Tongue (tissue), 2 donors: Measurements from ENCODE around the gene SH3RF3. TPM values are rescaled to one million over a fixed set of nuclear protein-coding genes. Genes with fewer than 3 reads are reported as not detected.

Experiments used
- DNase-seq: peaks from one replicate; pipeline ENCODE4 v3.0.0-alpha.2; 2015
- total RNA-seq: library from RNA; depleted of rRNA; stranded (reverse); fragments of >200 nt; gene quantifications from one replicate; pipeline ENCODE4 v1.2.3, GENCODE V29; 2014

The SH3RF3 gene
- total RNA-seq, 1 donor from 2014 or later = 10.1 TPM

DNA sequence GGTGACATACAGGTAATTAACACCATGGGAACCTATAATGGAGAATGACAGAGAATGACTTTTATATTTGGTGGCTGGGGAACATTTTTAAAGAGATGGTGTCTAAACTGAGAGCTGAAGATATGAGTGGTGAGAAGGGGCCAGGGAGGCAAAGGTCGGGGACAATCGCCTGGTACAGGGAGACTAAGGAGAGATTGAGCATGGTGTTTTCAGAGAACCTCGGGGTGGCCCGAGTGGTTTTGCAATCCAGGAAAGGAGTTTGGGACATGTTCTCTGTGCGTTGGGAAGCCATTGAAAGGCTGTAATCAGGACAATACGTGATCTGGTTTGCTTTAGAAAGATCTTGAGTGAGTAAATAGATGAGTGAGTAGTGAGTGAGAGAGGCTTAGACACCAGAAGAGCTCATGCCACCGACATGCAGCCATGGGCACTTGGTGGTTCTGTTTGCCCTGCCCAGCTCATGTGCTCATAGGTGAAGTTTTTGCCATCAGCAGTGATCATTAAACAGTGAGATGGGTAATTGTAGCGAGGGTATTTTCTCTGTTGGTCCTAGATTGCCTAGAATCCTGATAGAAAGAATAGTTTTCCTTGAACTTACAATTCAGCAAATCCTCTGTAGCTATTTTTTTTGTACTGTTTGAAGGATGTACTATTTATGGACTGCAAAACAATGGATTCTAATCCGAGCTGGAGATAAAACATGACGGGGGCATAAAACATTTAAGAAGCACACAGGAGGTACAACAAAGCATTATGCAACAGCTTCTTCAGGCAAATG, 114.7 kb downstream of the SH3RF3 start:
- no peak for DNase-seq

DNA sequence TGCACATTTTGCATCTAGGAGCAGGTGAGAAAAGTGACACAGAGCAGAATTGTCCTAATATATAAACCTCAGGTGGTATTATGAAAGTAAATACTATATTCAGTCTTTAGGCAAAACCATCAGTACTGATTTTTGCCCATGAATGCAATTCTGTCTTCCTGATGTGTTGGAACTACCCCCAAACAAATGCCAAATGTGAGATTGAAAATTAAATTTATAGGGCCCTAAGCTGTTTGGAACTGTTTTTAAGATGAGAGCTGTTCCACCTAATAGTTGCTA, 115.2 kb downstream of the SH3RF3 start:
- DNase-seq = no peak

DNA sequence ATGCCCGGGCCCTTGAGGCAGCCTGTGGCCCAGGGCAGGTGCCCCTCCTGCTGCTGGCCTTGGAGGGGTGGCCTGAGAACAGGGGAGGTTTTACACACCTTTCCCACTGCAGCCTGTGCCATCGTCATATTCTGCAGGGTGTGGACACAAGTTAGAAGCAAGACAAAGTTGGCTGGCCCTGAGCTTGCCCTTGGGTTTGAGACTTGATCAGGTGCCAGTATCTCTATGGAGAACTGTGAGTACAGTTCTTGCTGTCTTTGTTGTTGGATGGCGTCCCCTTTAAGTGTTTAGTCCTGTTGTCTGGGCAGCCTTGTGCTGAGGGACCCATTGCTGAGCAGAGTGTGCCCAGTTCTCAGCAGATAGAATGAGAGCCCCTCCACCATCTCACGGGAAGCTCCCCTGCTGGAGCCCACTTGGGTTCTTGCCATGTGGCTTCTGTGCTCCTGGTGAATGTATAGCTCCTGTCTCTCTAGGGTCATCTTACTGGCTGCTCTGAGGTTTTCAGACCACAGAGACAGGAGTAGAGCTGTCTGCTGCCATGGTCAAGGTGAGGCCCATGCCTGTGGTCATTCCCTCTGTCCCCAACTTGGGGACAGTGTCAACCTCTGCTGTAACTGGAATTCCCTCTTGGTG, 115.9 kb downstream of the SH3RF3 start:
- DNase-seq = no peak

DNA sequence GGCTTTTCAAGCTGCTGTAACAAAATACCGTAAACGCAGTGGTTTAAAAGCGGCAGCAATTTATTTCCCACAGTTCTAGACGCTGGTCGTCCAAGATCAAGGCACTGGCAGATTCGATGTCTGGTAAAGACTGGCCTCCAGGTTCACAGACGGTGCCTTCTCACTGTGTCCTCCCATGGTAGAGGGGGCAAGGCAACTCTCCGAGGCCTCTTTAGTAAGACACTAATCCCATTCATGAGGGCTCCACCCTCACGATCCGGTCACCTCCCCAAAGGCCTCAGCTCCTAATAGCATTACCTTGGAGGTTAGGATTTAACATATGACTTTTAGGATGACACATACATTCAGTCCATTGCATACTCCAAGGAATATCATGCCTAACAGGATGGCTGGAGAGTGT, 117.2 kb downstream of the SH3RF3 start:
- DNase-seq = no peak

DNA sequence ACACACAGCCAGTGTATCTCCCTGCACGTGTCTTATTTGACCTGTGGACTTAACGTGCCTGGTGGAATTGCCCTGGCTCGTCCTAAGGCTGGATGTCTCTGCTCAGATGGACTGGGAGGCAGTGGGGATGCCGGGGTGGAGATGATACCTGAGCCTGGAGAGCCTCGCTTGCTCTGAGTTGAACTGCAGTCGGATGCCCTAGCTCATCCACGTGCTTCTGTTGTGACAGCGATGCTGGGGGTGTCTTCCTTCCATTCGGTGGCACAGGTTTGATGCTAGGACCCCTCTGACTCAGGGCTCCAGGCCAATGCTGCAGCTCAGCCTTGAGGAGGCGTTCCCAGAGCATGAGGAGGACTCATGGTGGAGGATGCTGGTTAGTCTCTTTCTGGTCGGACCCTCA, 117.6 kb downstream of the SH3RF3 start:
- DNase-seq = no peak

DNA sequence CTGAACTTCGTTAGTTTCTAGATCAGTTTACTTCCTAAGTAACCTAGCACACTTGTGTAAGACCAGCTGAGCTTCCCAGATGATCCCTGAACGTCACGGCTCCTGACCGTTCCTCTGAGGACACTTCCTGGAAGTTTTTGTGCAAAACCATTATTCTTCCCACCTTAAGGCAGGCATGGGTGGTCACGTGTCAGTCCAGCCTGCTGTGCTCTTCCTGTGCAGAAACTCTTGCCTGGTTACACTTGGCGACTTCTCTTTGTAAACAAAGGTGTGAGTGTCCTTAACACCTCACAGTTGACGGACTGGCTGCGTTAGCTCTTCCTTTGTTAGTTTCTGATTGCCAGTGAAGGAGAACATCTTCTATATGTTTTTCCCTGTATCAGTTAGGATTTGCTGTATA, 118.3 kb downstream of the SH3RF3 start:
- no peak for DNase-seq

DNA sequence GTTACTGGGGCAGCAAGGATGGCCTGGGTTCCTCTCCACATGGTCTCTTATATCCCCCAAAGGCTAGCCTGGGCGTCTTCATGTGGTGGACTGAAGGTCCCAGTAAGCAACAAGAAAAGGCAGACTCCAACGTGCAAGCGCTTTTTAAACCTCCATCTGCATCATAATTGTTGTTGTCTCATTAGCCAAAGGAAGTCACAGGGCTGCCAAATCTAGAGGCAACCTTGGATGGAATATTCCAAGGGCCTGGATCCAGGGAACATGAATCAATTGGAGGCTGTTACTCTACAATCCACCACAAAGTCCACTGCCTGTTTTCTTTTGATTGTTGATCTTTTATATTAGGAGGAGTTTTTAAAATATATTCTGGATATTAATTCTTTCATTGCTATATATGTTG, 118.8 kb downstream of the SH3RF3 start:
- DNase-seq = no peak

DNA sequence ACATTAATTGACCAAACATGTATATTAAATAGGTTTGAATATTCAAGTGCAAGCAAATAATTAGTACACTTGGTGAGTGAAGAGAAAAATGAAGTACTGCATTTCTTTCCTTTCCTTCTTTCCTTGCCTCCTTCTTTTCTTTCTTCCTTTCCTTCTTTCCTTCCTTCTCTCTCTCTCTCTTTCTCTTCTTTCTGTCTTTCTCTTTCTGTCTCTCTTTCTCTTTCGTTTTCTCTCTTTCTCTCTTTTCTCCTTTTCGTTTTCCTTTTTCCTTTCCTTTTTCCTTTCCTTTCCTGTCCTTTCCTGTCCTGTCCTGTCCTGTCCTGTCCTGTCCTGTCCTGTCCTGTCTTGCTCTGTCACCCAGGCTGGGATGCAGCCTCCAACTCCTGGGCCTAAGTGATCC, 119.6 kb downstream of the SH3RF3 start:
- no peak for DNase-seq

DNA sequence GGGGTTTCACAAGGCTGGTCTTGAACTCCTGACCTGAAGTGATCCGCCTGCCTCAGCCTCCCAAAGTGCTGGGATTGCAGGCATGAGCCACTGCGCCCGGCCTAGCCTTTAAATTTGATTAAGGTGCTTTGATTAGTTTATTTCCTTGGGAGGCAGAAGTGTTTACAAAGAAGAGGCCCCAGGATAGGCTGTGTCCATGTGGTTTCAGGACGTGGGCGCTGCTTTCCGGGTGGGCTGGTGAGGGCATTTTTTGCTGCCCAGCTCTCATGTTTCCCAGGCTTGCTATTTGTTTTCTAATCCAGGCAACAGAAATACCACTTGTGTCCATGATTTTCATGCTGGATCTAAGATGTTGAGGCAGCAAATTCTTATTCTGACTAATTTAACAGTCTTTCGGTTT, 124.2 kb downstream of the SH3RF3 start:
- DNase-seq = peak; percentile 59

DNA sequence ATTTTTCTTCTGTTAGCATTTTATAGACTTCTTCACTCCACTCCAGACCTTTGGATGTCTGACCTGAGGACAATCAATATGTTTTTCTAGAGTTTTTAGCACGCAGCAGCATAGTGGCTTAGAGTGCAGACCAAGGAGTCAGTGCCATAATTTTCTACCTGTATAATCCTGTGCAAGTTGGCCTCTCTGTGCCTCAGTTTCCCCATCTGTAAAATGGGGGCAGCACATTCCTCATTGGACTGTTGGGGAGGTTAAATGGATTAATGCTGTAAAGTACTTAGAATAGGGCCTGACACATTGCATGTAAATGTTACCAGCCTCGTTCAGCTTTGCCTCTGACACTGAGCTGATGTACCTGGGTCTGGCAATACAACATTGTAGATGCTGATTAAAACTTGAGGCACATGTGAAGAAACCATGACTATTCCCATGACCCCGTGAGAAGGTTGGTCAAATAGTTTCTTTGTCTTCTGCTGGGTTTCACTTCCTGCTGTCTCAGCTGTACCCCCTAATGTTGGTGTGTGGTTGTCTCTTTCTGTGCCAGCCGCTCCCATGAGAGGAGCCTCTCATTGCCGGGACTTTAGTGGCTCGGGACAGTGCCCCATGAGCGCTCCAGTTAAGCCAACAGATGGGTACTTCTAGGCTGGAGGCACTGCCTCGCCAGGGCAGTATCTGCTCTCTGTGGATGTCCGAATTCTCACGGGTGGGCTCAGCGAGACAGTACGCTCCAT, 125.3 kb downstream of the SH3RF3 start:
- DNase-seq = no peak

DNA sequence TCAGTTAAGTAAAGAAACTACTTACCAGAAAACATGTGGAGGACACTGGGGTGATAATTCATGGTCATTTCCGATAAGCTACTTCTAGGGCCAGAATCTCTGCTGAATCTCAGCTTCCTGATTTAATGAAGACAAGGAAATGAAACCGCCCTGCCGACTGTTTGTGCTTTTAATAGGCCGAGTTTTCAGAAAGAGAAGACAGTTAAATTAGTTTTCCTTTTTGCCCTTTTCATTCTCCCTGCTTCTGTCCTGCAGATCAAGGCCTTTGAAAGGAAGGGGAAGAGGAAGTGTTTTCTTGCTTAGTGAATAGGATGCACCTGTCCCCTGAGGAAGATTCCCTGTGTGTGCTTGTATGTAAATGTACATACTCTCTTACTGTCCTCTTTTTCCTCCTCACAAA, 126.6 kb downstream of the SH3RF3 start:
- no peak for DNase-seq

DNA sequence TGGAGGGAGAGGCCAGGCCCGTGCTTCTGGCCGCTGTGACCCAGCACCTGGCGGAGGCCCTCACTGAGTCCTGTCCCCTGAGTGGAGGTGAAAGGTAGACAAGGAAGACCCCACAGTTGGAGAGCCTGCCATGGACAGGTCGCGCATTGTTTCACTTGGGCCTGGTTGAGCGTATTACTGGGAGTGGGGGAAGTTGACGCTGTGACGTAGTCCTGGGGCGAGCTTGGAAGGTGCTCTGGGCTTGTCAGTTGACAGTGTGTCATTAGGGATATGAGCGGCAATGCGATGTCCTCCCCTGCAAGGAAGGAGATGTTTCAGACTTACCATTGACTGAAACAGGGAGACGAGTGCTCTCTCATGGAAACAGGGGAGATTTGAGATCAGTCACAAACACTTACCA, 127.1 kb downstream of the SH3RF3 start:
- no peak for DNase-seq

DNA sequence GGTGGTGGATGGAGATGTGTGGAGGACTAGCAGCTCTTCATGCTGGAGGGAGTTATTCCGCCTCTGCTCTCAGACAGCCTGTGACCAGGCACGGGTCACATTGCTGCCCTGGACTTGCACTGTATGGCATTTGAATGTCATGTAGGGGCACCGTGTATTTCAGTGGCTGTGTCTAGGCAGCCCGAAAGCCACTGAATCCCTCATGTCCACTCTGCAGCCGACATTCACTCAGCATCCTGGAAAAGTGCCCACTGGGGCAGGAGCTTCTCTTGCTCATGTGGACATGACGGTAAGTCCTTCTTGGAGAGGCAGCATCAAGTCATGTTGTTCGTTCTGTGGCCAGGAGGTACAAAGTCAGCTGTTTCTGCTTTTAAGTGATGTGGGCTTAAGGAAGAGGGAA, 127.9 kb downstream of the SH3RF3 start:
- no peak for DNase-seq

DNA sequence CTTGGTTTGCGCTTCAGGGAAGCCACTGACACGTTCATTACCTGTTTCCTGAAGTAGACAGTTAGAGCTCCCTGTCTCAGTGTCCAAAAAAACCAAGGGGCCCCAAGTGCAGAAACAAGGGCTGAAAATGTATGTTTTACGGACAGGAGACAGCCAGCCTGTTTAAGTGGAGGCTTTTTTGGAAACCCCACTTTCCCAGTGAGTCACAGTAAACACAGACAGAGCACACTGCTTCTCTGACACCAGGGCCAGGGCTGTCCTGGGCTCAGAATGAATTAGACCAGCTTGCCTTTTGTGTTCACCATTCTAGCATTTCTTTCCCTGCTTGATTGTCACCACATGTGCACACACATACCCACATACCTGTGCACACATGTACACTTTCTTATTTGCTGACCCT, 128.6 kb downstream of the SH3RF3 start:
- no peak for DNase-seq

DNA sequence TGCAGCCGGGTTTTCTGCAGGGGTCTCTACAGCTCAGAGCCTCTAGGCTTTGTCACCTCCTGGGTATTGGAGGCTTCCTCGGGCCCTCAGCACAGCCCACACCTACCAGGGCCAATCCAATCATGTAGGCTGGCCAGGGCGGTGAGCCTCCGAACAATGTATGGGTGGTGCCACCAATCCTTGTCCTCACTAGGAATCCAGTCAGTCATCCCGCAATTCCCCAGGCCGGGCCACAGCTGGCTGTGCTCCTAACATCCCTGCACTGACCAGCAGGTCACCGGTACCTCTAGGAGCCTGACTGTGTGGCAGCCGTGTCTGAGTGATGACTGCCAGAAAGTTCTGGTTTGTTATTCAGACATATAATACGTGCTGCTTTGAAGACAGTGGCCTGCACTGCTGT, 129.4 kb downstream of the SH3RF3 start:
- no peak for DNase-seq

DNA sequence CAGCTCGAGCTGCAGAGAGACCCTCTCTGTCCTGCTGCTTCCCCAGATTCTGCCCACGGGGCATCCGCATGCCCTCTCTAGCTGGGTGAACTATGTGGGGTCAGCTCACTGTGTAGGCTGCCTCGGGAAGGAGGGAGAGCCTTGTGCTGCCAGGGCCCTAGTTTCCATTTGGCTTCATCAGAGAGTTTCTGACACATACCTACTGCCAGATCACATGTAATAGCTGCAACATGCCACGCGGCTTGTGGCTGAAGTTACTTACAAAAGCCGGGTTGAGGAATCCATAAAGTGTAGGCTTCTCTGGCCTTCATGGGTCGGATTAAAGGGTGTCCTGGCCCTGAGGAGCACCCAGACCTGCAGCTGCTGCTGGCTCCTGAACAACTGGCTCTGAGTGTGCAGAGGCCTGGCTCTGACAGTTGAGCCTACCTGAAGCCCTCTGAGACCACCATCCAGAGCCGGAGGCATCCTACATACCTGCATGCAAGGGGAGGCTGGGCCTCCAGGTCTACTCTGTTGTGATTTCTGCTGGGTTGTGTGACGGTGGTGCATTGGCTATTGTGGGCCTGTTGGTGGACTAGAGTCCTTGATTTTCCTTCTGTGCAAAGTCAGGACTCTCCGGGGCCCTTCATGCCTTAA, 130.0 kb downstream of the SH3RF3 start:
- no peak for DNase-seq

DNA sequence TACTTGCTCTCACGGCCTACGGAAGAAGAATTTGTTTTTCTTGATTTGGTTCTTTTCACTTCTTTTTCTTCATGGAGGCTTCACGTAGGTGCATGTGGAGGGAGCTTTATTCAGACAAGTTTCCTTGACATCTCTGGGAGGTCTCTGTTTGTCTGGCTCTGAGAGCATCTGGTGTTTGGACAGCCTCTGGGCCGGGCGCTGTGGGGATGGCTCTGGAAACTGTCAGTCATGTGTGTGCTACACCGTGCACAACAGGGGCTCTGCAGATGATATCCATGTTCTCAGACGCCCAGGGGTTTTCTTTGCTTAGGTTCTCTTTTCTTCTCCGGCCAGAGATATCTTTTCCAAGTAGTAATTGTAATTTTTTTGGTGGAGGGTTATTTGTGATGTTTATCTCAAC, 130.7 kb downstream of the SH3RF3 start:
- DNase-seq = peak; percentile 63

DNA sequence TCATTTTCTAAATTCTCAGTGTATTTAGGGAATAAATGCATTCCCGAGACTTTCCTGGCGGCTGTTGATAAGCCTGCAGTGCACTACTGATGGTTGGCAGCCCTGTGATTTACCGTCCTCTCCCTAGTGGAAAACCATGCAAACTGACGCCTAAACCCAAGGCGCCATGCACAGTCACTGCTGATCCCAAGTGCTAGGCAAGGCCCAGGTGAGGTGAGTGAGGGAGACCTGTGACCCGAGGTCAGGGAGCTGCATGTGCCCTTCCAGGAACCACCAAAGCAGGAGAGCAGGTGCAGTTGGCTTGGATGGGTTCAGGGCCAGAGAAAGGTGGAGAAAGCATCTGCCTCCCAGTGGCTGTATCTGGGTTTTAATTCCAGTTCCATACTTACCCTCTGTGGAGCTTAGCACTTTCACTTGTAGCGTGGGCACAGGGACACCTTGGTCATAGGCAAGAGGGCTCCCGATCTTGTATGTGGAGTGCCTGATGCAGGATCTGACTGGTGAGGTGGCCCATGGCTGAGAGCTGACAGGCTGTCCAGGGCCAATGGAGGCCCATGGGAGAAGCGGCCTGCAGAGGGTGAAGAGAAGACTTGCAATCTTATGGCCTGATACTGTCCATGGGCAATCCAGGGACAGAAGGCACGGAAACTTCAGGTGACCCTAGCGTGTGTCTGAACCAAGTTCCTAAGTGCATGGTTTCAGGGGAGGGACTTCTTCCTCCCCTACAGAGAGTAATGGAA, 131.3 kb downstream of the SH3RF3 start:
- DNase-seq = no peak

DNA sequence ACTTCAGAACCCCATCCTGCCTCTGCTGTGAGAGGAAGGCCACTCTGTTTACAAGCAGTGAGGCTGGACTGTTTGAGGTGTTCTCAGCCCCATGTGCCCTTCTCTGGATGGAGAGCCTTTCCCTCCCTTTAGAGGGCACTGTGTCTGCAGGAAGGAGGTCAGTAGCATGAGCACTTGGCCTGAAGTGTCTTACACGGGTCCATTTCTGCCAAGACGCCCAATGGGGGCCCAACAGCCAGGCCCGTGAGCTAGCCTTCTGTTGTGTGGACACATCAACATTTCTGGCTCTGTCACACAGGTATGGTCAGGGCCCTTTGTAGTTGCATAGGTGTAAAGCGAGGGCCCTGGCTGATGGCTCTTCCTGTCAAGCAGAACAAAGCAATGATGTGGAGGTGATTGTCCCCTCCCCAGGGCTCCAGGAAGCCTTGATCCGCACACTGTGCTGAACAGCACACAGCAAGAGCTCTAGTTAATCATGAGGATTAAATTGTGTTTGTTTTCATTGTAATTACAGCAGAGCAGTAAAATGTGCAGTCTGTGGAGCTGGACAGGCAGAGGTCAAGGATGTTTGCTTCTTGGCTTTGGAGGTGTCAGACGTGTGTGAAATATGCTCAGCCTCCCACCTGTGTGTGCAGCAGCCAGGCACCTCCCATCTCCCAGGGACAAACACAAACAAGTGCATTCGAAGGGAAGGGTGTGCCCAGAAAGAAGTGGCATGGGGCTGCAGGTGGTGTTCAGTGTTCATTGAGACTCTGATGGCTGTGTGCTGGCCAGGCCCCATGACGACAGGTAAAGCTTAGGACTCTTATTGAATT, 132.1 kb downstream of the SH3RF3 start:
- no peak for DNase-seq

DNA sequence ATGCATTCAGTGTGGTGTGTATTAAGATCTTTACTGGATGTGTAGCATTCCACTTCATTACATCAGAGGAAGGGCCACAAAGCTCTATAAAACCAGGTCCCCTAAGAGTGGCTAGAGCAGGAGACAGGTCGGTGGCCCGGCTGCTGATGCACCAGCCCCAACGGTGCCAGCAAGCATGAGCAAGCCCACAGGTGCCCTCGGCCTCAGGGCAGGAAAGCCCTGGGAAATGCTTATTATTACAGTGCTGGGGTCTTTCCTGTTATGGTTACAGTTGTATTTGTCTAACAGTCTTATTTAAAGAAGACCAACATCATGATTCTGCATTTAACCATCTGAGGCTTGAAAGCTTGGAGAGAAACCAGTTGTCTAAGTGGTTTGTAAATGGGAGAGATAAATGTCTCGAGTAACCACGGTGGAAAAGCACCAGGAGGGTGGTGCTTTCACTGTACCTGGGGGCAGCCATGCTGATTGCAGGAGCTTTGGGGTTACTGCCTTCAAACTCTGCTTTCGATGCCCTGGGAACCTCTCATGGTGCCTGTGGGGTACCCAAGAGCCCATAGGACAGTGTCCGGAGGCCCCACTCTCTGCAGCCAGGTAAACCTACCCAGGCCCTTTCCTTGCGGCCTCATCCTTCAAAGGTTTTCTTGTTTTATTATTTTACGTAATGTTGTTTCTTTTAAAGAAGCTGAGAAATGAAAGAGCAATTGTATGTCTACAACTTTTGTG, 133.1 kb downstream of the SH3RF3 start:
- no peak for DNase-seq
